HEK293 (cell line): ENCODE data around the gene NAGLU.

Source experiments
- MZF1 ChIP-seq: fragments of 450-650 bp; formaldehyde crosslinking; IDR thresholded peaks from 2 replicates; pipeline ENCODE4 v1.5.1; 2017; ENCODE audit warnings: missing biosample characterization, missing genetic modification characterization, borderline replicate concordance
- REST ChIP-seq: fragments of 450-650 bp; formaldehyde crosslinking; IDR thresholded peaks from 2 replicates; pipeline ENCODE4 v1.5.1; 2016; ENCODE audit warnings: missing biosample characterization, missing genetic modification characterization
- TCF7L2 ChIP-seq: IDR thresholded peaks from 2 replicates; pipeline ENCODE4 v1.6.1; 2011; ENCODE audit warnings: low read depth, mild to moderate bottlenecking, inconsistent platforms, low read length, moderate library complexity, borderline replicate concordance
- YY1 ChIP-seq: fragments of 450-650 bp; formaldehyde crosslinking; IDR thresholded peaks from 2 replicates; pipeline ENCODE4 v1.5.1; 2018; ENCODE audit warnings: missing biosample characterization, missing genetic modification characterization
- ZEB2 ChIP-seq: fragments of 450-650 bp; formaldehyde crosslinking; IDR thresholded peaks from 2 replicates; pipeline ENCODE4 v1.5.1; 2016; ENCODE audit warnings: missing biosample characterization, missing genetic modification characterization
- ZNF114 ChIP-seq: fragments of 450-650 bp; formaldehyde crosslinking; IDR thresholded peaks from 2 replicates; pipeline ENCODE4 v1.5.0; 2017; ENCODE audit warnings: missing biosample characterization, missing genetic modification characterization
- ZNF24 ChIP-seq: fragments of 450-650 bp; formaldehyde crosslinking; IDR thresholded peaks from 2 replicates; pipeline ENCODE4 v1.5.1; 2016; ENCODE audit warnings: missing biosample characterization, missing genetic modification characterization
- ZNF280D ChIP-seq: fragments of 450-650 bp; formaldehyde crosslinking; IDR thresholded peaks from 2 replicates; pipeline ENCODE4 v1.5.1; 2016; ENCODE audit warnings: missing biosample characterization, missing genetic modification characterization
- ZNF48 ChIP-seq: fragments of 450-650 bp; formaldehyde crosslinking; IDR thresholded peaks from 2 replicates; pipeline ENCODE4 v1.5.1; 2016; ENCODE audit warnings: missing biosample characterization, missing genetic modification characterization
- ZNF558 ChIP-seq: fragments of 450-650 bp; formaldehyde crosslinking; IDR thresholded peaks from 2 replicates; pipeline ENCODE4 v1.5.1; 2016; ENCODE audit warnings: missing biosample characterization, missing genetic modification characterization
- ZNF639 ChIP-seq: fragments of 450-650 bp; formaldehyde crosslinking; IDR thresholded peaks from 2 replicates; pipeline ENCODE4 v1.5.1; 2016; ENCODE audit warnings: missing biosample characterization, missing genetic modification characterization
- ZSCAN5A ChIP-seq: fragments of 450-650 bp; formaldehyde crosslinking; IDR thresholded peaks from 2 replicates; pipeline ENCODE4 v1.5.1; 2016; ENCODE audit warnings: missing biosample characterization, missing genetic modification characterization
- TF ChIP-seq, protein P1 (sequence below): fragments of 450-650 bp; formaldehyde crosslinking; IDR thresholded peaks from 2 replicates; pipeline ENCODE4 v1.5.1; 2016; ENCODE audit warnings: missing biosample characterization, missing genetic modification characterization
- TF ChIP-seq, protein P2 (sequence below): fragments of 450-650 bp; formaldehyde crosslinking; IDR thresholded peaks from 2 replicates; pipeline ENCODE4; 2016; ENCODE audit warnings: missing biosample characterization, missing genetic modification characterization

- TF ChIP-seq ZSCAN5A (tag by site-specific recombination) = no peak
- TF ChIP-seq, protein P1, sequence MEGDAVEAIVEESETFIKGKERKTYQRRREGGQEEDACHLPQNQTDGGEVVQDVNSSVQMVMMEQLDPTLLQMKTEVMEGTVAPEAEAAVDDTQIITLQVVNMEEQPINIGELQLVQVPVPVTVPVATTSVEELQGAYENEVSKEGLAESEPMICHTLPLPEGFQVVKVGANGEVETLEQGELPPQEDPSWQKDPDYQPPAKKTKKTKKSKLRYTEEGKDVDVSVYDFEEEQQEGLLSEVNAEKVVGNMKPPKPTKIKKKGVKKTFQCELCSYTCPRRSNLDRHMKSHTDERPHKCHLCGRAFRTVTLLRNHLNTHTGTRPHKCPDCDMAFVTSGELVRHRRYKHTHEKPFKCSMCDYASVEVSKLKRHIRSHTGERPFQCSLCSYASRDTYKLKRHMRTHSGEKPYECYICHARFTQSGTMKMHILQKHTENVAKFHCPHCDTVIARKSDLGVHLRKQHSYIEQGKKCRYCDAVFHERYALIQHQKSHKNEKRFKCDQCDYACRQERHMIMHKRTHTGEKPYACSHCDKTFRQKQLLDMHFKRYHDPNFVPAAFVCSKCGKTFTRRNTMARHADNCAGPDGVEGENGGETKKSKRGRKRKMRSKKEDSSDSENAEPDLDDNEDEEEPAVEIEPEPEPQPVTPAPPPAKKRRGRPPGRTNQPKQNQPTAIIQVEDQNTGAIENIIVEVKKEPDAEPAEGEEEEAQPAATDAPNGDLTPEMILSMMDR (tag by site-specific recombination) = no peak
- TF ChIP-seq REST (tag by site-specific recombination) = peak; percentile 65; the same call in 1 of the 2 replicates
- TF ChIP-seq ZNF24 = no peak
- TF ChIP-seq, protein P2, sequence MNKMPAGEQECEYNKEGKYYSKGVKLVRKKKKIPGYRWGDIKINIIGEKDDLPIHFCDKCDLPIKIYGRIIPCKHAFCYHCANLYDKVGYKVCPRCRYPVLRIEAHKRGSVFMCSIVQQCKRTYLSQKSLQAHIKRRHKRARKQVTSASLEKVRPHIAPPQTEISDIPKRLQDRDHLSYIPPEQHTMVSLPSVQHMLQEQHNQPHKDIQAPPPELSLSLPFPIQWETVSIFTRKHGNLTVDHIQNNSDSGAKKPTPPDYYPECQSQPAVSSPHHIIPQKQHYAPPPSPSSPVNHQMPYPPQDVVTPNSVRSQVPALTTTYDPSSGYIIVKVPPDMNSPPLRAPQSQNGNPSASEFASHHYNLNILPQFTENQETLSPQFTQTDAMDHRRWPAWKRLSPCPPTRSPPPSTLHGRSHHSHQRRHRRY (tag by site-specific recombination) = no peak
- TF ChIP-seq ZEB2 (tag by site-specific recombination) = no peak
- no peak for TF ChIP-seq ZNF48
- no peak for TF ChIP-seq TCF7L2
- TF ChIP-seq ZNF114 = no peak
- no peak for TF ChIP-seq ZNF639 (tag by site-specific recombination)
- TF ChIP-seq MZF1 (tag by site-specific recombination) = no peak
- no peak for TF ChIP-seq YY1
- no peak for TF ChIP-seq ZNF558 (tag by site-specific recombination)
- no peak for TF ChIP-seq ZNF280D
Measured at GRCh38 chr17:42579794-42580551, 43.9 kb downstream of the NAGLU start.
